ENCODE data around the gene ACLY. TPM values are rescaled to one million over a fixed set of nuclear protein-coding genes. Genes with fewer than 3 reads are reported as not detected.

ACLY gene
- polyA plus RNA-seq, 2 of the 4 experiments (the other 2 are of a cell fraction): 355 to 376 TPM

DNA sequence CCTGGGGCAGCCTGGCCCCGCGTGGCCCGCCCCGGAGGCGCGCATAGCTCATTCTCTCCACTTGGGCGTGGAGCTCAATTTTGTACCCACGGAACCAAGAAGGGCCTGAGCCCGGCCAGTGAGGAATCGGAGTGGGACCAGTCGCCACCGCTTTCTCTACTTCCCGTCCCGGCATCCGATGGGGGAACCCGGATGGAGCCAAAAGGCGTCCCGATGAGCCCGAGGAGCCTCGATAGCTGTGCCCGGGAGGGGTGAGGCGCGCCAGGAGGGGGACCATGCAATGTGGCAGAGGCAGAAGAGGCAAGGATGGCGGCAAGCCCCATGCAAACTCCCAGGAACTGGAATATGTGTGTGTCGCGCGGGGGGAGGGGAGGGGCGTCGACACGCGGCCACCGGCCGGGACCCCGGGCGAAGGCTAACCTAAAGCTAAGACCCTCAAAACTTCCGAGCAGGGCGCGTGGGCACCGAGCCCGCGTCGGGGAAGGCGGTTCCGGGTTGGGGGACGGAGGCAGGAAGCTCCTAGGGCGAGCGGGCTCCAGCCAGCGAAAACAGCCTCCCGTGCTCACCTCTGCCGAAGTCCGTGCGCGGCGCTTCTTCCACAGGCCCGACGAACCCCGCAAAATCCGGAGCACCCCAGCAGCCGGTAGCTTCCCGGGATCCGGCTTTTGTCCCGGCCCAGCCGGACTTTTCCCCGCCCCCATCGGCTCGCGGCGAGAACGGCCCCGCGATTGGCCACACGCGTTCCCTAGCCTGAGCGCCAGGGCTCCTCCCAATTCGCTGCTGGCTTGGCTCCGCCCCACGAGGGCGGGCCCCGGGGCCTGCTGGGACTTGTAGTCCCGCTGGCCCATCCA lies at the start of gene ACLY (continued):
- peak; percentile 46; the same call in 1 of the 2 replicates for TF ChIP-seq KDM5A (IDR thresholded peaks at IDR 0.05)
- TF ChIP-seq HOXA7 (CRISPR knock-in tag; IDR thresholded peaks at IDR 0.05): no peak
- TF ChIP-seq, protein P1, sequence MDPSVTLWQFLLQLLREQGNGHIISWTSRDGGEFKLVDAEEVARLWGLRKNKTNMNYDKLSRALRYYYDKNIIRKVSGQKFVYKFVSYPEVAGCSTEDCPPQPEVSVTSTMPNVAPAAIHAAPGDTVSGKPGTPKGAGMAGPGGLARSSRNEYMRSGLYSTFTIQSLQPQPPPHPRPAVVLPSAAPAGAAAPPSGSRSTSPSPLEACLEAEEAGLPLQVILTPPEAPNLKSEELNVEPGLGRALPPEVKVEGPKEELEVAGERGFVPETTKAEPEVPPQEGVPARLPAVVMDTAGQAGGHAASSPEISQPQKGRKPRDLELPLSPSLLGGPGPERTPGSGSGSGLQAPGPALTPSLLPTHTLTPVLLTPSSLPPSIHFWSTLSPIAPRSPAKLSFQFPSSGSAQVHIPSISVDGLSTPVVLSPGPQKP (IDR thresholded peaks at IDR 0.05; ENCODE audit: low read depth, low read length): no peak
- no peak for TF ChIP-seq ZNF302 (CRISPR knock-in tag; IDR thresholded peaks at IDR 0.05)
- TF ChIP-seq TP53 (CRISPR knock-in tag; IDR thresholded peaks at IDR 0.05): no peak
- TF ChIP-seq RAD21 (conservative IDR thresholded peaks at IDR 0.05 in 1 of 2, IDR thresholded peaks at IDR 0.05 in 1 of 2): 0 out of 5 replicates have a peak, but pooled peaks of 1 of the 2 experiments have one; percentile 33
- TF ChIP-seq MYC (IDR thresholded peaks at IDR 0.05; ENCODE audit: borderline replicate concordance, low read length): no peak; the same call in 1 of the 2 replicates
- TF ChIP-seq TFCP2L1 (CRISPR knock-in tag; IDR thresholded peaks at IDR 0.05): no peak
- TF ChIP-seq HOXB5 (CRISPR knock-in tag; IDR thresholded peaks at IDR 0.05): no peak
- no peak for TF ChIP-seq HDAC2 (IDR thresholded peaks at IDR 0.05)
- TF ChIP-seq FOSB (CRISPR knock-in tag; IDR thresholded peaks at IDR 0.05): no peak
- no peak for TF ChIP-seq POLR2AphosphoS2 (conservative IDR thresholded peaks at IDR 0.05; ENCODE audit: low read length)
- peak; percentile 76 for TF ChIP-seq PHF8 (IDR thresholded peaks at IDR 0.05; ENCODE audit: borderline replicate concordance, low read depth)
- no peak for TF ChIP-seq RCOR1 (IDR thresholded peaks at IDR 0.05; ENCODE audit: low read depth, low read length)
- TF ChIP-seq, protein P2, sequence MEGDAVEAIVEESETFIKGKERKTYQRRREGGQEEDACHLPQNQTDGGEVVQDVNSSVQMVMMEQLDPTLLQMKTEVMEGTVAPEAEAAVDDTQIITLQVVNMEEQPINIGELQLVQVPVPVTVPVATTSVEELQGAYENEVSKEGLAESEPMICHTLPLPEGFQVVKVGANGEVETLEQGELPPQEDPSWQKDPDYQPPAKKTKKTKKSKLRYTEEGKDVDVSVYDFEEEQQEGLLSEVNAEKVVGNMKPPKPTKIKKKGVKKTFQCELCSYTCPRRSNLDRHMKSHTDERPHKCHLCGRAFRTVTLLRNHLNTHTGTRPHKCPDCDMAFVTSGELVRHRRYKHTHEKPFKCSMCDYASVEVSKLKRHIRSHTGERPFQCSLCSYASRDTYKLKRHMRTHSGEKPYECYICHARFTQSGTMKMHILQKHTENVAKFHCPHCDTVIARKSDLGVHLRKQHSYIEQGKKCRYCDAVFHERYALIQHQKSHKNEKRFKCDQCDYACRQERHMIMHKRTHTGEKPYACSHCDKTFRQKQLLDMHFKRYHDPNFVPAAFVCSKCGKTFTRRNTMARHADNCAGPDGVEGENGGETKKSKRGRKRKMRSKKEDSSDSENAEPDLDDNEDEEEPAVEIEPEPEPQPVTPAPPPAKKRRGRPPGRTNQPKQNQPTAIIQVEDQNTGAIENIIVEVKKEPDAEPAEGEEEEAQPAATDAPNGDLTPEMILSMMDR (IDR thresholded peaks at IDR 0.05): no peak
- TF ChIP-seq, protein P3, sequence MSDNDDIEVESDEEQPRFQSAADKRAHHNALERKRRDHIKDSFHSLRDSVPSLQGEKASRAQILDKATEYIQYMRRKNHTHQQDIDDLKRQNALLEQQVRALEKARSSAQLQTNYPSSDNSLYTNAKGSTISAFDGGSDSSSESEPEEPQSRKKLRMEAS (IDR thresholded peaks at IDR 0.05): peak; percentile 68
- no peak for TF ChIP-seq EHF (CRISPR knock-in tag; IDR thresholded peaks at IDR 0.05)

DNA sequence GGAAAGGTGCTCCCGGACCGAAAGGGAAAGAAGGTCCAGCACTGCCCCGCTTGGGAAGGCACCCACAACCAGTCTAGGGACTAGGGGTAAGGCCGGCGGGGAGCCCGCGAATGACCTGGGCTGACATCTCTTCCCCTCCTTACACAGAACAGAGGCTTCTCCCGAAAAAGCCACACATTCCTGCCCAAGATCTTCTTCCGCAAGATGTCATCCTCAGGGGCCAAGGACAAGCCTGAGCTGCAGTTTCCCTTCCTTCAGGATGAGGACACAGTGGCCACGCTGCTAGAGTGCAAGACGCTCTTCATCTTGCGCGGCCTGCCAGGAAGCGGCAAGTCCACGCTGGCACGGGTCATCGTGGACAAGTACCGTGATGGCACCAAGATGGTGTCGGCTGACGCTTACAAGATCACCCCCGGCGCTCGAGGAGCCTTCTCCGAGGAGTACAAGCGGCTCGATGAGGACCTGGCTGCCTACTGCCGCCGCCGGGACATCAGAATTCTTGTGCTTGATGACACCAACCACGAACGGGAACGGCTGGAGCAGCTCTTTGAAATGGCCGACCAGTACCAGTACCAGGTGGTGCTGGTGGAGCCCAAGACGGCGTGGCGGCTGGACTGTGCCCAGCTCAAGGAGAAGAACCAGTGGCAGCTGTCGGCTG lies 49.3 kb upstream of the ACLY start:
- no peak for ATAC-seq
- CTCF ChIA-PET: interaction anchor here (1.6 to 29.5 kb wide), 5 partner anchors 7 to 438 kb away, joined by 3 to 378 read pairs (median 104); partner anchors contain the start of genes DHX58, DNAJC7, HSPB9 and KAT2A
- Histone ChIP-seq H3K9me3 (no peaks in the 10 kb centered on the region), H3K27ac (peak overlapping the region in 1 of 2 experiments; percentile 96; a peak in 3 of 6 replicates), H3K4me2 (peak overlapping the region; percentile 84), H3K4me3 (peak overlapping the region; percentile 79; the same call in 2 of the 3 replicates), H3K4me1 (peaks cover 19% of the 10 kb centered on the region; the same call in 2 of the 3 replicates)
- no peak for FAIRE-seq
- WGBS (ENCODE audit: missing lambda C conversion rate): 97% methylated on average over 37 of the region's 37 CpGs
- 0 out of 2 replicates have a peak, but pooled peaks have one; percentile 4 for TF ChIP-seq POLR2A (IDR thresholded peaks at IDR 0.05; ENCODE audit: low read length)
- TF ChIP-seq ZNF302 (CRISPR knock-in tag; IDR thresholded peaks at IDR 0.05): no peak
- POLR2A ChIA-PET: interaction anchor here (0.8 to 1.6 kb wide), 3 partner anchors 10 to 38 kb away, joined by 3 to 6 read pairs (median 3); partner anchors contain the start of gene ODAD4
- DNase-seq (ENCODE audit: low read depth in 1 of 2, low spot score in 1 of 2): no peak
